HG02798 (cell line): Measurements from ENCODE around the gene NT5E.
A peak's percentile ranks its signal among the peaks of the same experiment; 100 is the strongest.
"Not testable (repeated sequence)": the region's sequence is repeated elsewhere in the genome, so short reads cannot be mapped to it uniquely, and the experiment has no call there.

Source experiments
- ATAC-seq: cut with Tn5 transposase; IDR thresholded peaks from one replicate; pipeline ENCODE4 v1.9.1; 2021; ENCODE audit warnings: mild to moderate bottlenecking; ENCODE audit not compliant: unreplicated experiment, poor library complexity

Gene NT5E

DNA sequence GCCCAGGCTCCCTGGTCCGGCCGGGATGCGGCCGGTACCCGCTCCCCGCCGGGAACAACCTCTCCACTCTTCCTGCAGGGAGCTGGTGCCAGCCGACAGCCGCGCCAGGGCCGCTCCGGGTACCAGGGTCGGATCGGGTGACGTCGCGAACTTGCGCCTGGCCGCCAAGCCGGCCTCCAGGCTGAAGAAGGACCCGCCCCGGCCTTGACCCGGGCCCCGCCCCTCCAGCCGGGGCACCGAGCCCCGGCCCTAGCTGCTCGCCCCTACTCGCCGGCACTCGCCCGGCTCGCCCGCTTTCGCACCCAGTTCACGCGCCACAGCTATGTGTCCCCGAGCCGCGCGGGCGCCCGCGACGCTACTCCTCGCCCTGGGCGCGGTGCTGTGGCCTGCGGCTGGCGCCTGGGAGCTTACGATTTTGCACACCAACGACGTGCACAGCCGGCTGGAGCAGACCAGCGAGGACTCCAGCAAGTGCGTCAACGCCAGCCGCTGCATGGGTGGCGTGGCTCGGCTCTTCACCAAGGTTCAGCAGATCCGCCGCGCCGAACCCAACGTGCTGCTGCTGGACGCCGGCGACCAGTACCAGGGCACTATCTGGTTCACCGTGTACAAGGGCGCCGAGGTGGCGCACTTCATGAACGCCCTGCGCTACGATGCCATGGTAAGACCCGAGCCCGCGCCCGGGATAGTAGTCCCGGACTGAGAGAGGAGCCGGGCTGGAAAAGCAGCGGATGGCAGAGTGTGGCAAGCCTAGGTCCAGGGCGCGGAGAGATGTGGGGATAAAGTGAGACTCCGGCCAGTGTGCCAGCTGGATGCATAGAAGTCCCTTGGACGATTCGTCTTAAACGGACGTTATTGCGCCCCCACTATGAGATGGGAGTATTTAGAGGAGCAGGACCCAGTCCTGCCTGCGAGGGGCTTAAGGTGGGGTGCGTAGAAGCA lies at the start of gene NT5E:
Gene NT5E (plus strand): TSS at position 266 of the 942 bp plus-strand sequence. CDS start 57 bp downstream, at position 323.
- peak; percentile 88 for ATAC-seq

DNA sequence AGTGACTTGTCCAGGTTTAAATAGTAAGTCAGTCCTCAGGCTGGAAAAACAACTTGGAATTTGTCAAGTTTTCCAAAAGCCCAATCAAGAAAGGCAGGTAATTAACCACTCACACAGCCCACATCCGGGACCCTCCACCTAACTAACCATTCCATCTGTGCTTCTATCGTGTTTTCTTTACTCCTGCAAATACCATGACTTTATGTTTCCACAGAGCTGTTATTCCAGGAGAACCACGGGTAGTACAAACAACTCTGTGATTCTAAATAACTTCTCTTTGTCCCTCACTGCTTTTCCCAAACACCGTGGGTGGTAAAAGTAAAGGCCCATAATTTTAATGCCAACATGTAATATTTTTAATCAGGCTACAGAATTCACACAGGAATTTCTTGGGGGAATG lies 49.6 kb upstream of the NT5E start:
- no peak for ATAC-seq

DNA sequence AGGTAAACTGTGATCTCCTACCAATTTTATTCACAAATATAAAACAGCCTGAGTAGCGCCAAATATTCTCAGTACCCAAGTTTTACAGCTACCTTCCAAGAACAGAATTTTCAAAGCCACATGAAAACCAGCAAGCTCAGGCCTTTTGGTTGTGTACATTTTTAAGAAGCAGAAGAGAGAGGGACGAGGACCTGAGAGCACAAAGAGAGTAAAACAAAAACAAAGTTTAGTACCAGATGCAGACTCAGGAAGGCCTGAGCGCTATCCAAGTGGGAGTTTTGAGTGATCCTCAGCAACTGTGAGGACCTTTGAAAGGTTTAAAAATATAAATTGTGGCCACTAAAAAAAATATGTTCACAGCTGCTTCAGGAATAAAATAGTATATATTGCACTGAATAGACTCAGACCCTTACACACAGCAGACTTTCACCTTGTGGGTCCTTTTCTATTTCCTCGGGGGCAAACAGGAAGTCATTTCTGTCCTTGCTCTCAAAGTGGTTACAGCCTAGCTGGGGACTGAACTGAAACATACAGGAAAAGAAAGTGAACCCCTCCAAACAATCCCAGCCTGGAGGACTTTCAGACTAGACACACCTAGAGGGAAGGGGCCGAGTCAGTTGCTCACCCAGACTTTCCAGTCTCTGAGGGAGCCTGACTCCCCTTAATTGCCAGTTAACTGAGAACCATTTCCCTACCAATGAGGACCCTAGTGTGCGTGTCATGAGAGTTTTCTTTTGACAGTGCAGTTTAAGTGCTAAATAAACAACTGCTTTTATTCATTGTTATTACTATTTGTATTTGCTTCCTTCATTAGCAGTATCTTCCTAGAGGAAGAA lies 48.5 kb upstream of the NT5E start:
- peak; percentile 29 for ATAC-seq

DNA sequence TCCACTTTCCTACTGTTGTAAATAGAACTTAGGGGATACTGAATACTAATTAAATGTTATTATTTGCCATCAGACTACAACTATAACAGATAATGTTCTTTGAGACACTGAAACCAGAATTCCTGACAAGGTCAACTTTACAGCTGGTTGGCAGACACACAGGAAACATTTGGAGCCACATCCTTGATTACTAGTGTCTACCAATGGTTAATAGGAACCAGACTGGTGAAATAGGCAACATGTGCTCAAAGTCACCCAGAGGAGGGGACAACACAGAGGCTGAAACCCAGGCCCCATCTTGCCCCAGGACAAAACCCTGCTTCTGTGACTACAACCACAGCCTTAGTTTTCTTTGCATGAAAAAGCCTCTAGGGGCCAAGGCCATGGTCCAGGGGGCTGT lies 47.8 kb upstream of the NT5E start:
- no peak for ATAC-seq

DNA sequence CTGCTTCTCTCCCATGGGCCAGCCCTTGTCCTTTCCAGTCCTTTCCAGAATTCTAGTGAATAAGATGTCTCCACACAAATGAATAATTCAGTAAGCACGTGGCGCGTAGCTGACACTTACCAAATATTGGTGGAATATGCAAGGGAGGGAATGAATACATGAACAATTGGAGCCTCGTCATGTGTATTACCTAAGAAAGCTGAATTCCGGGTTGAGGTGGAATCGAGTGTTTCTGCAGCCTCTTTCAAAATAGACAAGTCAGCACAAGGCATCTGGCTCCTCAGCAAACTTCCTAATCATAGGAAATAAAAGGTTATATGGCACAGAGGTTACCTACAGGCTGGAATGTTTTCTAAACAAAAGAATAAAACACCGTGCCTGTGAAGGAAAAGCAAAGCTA lies 47.0 kb upstream of the NT5E start:
- ATAC-seq = no peak

DNA sequence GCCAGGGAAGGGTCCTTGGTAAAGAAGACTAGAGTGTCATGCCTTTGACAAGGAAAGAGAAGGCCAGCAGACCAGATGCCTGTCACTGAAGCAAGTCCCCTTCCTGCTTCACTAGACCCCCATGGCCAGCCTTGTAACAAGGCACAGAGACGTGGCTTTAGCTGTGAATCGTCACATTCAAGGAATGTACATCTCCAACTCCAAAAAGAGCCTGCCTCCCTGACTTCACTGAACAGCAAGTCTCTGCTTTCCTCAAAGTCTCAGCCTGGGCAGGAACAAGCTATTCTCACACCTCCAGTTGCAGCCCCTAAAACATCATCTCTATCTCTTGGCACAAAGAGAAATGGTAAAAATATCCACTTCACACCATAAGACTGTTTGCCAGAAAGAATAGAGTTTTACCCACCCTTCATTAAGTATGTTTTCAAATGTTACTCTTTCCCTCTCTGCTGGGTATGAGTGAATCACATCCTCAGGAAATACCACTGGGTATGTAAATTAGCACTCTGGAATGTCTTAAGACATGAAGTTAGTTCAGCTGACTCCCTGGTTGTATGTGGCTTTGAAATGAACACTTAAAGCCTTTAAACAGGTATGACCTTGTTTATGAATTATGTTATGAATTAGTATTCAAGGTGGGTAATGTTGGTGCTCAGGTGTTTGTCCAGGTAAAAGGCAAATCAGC lies 46.4 kb upstream of the NT5E start:
- no peak for ATAC-seq

DNA sequence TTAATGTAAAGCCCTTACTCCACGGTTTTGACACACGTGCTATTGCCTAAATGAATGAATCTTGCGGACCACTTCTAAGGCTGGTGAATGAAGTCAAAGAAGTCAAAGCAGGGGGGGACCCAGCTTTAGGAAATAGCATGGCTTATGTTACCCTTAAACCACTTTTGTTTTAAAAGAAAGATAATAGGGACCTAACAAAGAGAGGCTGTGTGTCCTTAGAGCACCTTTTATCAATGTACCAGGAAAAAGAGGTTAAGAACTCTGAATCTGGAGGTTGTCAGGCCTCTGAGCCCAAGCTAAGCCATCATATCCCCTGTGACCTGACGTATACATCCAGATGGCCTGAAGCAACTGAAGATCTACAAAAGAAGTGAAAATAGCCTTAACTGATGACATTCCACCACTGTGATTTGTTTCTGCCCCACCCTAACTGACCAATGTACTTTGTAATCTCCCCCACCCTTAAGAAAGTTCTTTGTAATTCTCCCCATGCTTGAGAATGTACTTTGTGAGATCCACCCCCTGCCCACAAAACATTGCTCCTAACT lies 45.8 kb upstream of the NT5E start:
- ATAC-seq = not testable (repeated sequence)

DNA sequence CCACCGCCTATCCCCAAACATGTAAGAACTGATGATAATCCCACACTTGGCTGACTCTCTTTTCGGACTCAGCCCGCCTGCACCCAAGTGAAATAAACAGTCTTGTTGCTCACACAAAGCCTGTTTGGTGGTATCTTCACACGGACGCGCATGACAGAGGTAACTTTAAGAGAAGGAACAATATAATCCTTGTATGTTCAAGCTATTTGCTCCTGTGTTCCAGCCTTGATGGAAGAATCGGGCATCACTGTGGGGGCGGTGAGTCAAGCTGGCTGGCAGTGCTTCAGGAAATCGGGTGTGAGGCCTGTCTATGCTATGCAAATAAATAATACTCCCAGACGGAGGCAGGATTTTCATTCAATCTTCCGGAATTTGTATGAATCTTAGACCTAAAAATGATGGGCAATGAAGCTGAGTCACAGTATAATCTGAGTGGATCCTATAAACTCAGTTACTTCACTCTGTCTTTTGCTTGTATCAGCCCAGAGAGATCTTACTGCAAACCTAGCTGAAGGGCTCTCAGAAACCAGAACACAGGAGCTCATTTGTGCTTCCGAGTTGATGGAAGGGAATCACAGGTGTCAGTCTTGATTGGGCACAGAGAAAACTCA lies 45.2 kb upstream of the NT5E start:
- ATAC-seq = peak; percentile 2

DNA sequence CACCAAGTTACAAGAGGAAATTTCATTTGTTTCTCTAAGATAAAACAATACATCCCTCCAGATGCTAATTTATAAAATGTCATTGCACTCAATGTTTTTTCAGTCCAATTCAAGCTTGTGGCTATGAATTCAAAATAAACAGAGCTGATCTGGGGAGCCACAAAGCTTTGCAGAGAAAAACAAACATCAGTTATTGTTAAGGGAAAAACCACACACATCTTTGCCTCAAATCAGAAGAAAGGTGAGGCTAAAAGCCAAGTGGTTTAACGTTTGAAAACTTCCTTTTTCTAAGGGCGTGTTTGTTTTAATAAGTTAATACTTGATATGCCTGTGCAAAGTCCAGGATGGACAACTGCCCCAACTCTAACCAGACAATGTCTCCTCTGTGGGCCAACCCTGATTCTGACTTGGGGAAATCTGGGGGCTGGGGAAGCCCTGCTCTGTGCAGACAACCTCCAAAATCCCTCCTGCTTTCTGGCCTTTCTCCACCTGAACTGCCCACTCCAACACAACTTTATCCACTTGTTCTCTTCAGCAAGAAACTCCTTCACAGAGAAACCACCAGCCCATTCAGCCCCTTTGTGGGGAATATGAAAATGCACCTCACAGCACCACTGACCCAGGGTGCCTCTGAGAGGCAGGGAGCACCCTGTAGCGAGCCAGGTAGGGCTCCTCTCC lies 44.6 kb upstream of the NT5E start:
- ATAC-seq = peak; percentile 65

DNA sequence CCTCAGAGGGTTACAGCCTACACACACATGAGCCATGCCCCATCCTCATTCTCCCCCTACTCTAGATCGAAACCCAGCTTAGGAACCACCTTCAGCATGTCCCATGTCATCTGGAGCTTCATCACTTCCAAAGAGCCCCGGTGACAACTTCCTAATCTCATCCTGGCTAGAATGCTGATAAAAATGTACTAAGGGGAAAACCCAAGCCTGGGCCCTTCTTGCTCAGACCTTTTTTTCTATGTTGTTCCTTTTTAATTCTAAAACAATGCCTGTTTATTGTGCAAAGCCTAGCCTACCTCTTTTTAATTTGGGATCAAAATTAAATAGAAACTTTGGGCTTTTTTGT lies 44.1 kb upstream of the NT5E start:
- ATAC-seq = no peak

DNA sequence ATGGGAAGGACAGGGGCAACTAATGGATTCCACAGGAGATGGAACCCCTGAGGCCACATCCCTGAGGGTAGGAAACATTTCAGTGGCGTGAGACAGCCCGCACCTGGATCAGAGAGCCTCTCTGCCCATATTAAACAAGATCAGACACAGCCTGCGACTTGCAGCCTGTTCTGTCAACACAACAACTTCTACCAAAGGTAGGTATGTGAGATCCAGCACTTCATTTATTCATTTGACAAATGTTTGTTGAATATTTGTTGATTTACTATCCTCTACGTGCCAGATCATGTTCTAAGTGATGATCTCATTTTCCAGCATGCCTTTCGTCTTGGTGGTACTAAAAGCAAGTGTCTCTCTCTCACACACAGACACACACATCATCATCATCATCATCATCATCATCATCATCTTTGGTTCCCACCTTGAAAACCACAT lies 43.2 kb upstream of the NT5E start:
- ATAC-seq = no peak

DNA sequence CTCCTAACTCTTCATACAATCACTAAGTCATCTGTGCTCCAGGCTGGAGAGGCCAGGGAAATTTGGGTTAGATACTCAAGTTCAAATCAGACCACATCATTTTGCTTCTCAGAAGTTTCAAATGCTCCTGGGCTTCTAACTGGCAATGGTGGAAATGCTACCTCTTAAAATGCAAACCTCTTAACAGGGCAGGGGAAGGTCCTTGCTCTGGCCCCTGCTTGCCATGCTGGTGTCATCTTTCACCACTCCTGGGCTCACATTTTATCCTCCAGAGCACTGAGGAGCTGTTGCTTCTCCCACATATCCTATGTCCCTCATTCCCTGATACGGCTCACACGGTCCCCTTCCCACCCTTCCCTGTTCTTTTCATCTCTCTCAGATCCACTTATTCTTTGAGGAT lies 41.8 kb upstream of the NT5E start:
- ATAC-seq = no peak

DNA sequence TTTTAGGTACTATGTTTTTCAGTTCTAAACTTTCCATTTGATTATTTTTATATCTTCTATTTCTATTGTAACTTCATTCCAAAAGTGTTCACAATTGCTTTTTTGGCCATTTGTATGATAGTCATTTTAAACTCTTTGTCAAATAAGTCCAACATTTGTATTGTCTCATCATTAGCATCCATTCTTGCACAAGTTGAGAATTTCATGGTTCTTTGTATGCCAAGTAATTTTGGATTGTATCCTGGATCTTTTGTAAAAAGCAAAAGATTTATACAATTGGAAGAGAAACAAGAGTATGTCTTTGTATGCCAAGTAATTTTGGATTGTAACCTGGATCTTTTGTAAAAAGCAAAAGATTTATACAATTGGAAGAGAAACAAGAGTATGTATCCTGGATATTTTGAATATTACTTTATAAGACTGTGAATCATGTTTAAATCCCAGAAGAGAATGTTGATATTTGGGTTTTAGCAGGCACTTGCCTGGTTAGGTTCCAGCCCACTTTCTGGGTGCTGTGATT lies 36.9 kb upstream of the NT5E start:
- ATAC-seq = no peak

DNA sequence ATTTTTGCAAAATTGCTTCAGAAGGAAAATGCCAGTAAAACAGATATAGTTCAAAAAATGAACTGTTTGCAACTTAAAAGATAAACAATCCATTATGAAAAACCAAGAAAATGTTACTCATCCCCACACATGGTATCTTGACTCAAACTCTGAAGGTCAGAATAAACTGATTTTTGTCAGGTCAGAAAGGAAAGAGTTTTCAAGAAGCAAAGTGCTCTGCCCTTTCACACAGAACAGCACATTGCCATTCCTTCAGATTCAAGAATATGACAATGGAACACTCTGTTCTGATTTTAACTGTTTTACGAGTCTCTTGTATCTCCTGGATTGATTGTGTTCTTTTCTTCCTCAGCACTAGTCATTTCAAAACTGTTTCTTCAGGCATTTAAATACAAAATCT lies 33.8 kb upstream of the NT5E start:
- ATAC-seq = no peak

DNA sequence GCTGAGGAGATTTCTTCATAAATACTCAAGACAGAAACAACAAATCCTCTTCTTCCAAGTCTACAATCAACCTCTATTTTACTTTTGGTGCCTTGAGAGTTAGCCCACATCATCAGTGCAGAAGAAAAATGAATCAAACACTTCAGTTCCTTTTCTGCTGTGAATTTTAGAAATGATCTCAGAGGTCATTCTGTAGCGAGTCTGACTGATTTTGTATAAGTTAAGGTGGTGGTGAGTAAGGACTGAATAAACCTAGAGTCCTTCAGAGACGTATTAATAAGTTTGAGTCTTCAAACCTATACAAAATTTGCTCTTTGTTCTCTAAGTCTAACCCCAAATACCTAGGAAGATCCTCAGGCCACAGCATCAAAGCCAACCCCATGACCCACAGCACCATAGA lies 33.1 kb upstream of the NT5E start:
- no peak for ATAC-seq

DNA sequence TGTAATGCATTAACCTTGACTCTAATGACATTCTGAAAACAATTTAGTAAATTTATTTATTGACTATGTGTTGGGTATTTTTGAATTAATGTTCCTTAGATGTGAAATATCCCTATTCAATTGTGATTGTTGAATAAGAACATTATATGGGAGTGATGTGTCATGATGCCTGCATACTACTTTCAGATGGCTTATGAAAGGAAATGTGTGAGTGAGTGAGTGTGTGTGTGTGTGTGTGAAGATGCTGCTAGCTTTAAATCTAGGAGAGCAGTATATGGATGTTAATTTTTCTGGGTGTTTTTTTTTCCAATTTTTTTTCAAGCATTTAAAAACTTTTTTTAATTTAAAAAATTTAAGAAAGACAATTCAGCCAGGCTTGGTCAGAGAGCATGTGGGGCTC lies 32.5 kb upstream of the NT5E start:
- ATAC-seq = no peak

DNA sequence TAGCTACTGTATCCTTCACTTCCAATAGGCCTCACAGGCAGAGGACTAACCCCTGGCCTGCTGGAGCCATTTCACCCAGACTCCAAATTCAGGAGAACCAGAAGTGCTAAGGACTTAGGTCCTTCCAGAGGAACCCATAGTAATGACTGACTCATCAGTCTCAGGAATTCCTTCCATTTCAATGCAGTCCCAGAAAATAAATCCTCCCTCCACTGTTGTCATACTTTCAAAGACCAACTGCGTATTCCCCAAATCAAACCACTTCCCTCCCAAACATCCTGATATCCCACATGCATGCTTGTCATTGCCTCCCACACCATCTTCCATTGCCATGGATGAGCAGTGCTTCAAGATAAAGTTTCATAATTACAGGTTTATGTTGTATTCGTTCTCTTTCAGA lies 31.8 kb upstream of the NT5E start:
- ATAC-seq = no peak

DNA sequence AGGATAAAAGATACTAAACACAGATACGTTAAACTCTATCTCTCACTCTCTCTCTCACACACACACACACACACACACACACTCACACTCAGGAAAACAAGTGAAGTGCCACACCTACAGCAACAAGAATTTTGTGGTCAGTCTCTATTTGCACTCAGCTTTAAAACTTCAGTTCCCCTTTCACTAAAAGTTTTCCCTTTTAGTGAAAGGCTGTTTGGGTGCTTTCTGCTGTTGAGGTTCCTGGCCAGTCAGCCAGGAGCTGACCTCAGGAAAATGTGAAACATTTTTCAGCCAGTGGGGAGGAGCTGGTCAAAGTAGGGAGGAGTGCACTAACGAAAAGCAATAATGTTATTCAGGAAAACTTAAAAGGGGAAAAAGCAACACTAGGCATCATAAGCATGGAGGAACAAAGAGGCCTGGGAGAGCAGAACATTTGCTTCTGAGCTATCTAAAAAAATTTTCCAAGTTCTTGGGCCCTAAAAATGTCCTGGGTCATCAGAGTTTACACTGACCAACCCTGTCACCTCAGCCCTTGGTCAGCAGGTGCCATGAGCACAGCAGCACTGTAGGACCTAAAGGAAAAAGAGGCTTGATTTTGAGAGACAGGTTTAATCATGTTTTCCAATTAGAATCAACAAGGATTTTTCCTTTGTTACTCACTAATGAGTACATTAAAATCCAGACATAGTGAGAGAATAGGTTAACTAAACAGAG lies 30.7 kb upstream of the NT5E start:
- peak; percentile 58 for ATAC-seq

DNA sequence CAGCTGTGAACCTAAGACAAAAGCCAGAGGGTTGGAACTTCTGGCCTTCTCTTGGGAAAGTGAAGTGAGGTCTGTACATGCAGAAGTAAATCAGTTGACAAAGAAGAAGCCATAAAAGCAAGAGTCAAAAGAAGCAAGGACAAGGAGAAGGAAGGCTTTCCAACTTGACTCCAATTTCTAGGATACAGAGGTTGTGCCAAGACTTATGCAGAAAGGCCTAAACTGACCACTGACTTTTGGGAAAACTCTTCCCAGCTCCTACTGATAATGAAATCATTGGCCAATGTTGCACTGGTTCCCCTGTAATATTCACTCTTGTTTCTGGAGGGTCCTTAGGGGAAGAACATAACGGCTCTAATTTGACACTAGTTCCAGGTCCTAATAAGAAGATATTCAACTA lies 29.3 kb upstream of the NT5E start:
- no peak for ATAC-seq
